ENCODE results near the gene WWTR1.

GRCh38 chr3:149608987-149609386, 48.8 kb downstream of the WWTR1 start:
- no peak for TF ChIP-seq CTCF (IDR thresholded peaks at IDR 0.05; ENCODE audit: low read length)
- no peak for TF ChIP-seq EZH2 (IDR thresholded peaks at IDR 0.05; ENCODE audit: borderline replicate concordance, low read length)

Data from OCI-LY1 (cell line).